ENCODE data around the gene PCNX1. TPM values are rescaled to one million over a fixed set of nuclear protein-coding genes. Genes with fewer than 3 reads are reported as not detected.

Gene PCNX1
- total RNA-seq, 2 experiments from 2014 or later, result 32.7 to 42.6 TPM

- no peak for DNase-seq
- TF ChIP-seq, protein P1, sequence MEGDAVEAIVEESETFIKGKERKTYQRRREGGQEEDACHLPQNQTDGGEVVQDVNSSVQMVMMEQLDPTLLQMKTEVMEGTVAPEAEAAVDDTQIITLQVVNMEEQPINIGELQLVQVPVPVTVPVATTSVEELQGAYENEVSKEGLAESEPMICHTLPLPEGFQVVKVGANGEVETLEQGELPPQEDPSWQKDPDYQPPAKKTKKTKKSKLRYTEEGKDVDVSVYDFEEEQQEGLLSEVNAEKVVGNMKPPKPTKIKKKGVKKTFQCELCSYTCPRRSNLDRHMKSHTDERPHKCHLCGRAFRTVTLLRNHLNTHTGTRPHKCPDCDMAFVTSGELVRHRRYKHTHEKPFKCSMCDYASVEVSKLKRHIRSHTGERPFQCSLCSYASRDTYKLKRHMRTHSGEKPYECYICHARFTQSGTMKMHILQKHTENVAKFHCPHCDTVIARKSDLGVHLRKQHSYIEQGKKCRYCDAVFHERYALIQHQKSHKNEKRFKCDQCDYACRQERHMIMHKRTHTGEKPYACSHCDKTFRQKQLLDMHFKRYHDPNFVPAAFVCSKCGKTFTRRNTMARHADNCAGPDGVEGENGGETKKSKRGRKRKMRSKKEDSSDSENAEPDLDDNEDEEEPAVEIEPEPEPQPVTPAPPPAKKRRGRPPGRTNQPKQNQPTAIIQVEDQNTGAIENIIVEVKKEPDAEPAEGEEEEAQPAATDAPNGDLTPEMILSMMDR (IDR thresholded peaks at IDR 0.05), result no peak
- H3K36me3 Mint-ChIP-seq (ENCODE audit: low read depth), result peaks cover 48% of the 10 kb centered on the region
Measured at GRCh38 chr14:71096947-71097346, 189.7 kb downstream of the PCNX1 start.

GRCh38 chr14:71103662-71104484 is 196.6 kb downstream of the PCNX1 start:
- peaks cover 19% of the 10 kb centered on the region for H3K36me3 Mint-ChIP-seq (ENCODE audit: low read depth)
- H3K4me1 Mint-ChIP-seq (ENCODE audit: low read depth), result peaks cover 3% of the 10 kb centered on the region
- POLR2A ChIA-PET, result interaction anchor here (0.6 kb wide), 1 partner anchor 12 kb away, joined by 3 read pairs; no protein-coding TSS in a partner anchor

More at GRCh38 chr14:71096947-71097346, 189.7 kb downstream of the PCNX1 start:
- intact Hi-C loops (cut with micrococcal nuclease), result no loop called here
- H3K4me3 Mint-ChIP-seq, result no peak overlapping the region
- no peaks in the 10 kb centered on the region for H3K27me3 Mint-ChIP-seq
- ChIA-PET POLR2A (no interaction called here), CTCF (interaction anchor here (1.0 to 1.3 kb wide), 2 partner anchors 19 to 291 kb away, joined by 3 read pairs; no protein-coding TSS in a partner anchor)
- peaks cover 5% of the 10 kb centered on the region for H3K9me3 Mint-ChIP-seq
- ATAC-seq, result no peak
- H3K27ac Mint-ChIP-seq, result no peak overlapping the region
- H3K4me1 Mint-ChIP-seq (ENCODE audit: low read depth), result peaks cover 13% of the 10 kb centered on the region

DNA sequence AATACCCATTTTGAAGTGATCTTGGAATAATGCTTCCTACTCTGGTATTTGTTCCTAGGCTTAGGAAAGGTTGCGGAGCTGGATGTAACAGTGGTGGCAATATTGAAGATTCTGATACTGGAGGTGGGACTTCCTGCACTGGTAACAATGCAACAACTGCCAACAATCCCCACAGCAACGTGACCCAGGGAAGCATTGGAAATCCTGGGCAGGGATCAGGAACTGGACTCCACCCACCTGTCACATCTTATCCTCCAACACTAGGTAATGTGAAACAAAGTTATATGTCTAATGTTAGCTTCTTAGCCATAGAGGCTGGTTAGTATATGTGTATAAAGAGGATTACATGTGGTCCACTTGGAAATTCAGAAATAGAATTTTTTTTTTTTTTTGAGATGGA is 197.9 kb downstream of the PCNX1 start:
- H3K27ac Mint-ChIP-seq, result no peak overlapping the region
- H3K4me3 Mint-ChIP-seq, result no peak overlapping the region
- H3K9me3 Mint-ChIP-seq, result no peaks in the 10 kb centered on the region
- intact Hi-C loops (cut with micrococcal nuclease), result loop anchor here (10.0 kb wide), 1 partner anchor 650 kb away; no protein-coding TSS in a partner anchor
- no peaks in the 10 kb centered on the region for H3K4me1 Mint-ChIP-seq (ENCODE audit: low read depth)
- CTCF ChIA-PET, result interaction anchor here (0.9 to 2.9 kb wide), 11 partner anchors 8 to 750 kb away, joined by 3 to 23 read pairs (median 5); no protein-coding TSS in a partner anchor
- POLR2A ChIA-PET, result no interaction called here
- no peak for ATAC-seq
- peaks cover 28% of the 10 kb centered on the region for H3K36me3 Mint-ChIP-seq (ENCODE audit: low read depth)
- H3K27me3 Mint-ChIP-seq, result no peaks in the 10 kb centered on the region
- no peak for DNase-seq
- TF ChIP-seq, protein P1 (IDR thresholded peaks at IDR 0.05), result no peak

More at GRCh38 chr14:71103662-71104484, 196.6 kb downstream of the PCNX1 start:
- intact Hi-C loops (cut with micrococcal nuclease), result loop anchor here (10.0 kb wide), 1 partner anchor 651 kb away; no protein-coding TSS in a partner anchor
- TF ChIP-seq, protein P1 (IDR thresholded peaks at IDR 0.05), result peak; percentile 93
- DNase-seq (no peak), ATAC-seq (peak; percentile 47)
- no peak overlapping the region for H3K4me3 Mint-ChIP-seq
- no peaks in the 10 kb centered on the region for H3K27me3 Mint-ChIP-seq
- no peaks in the 10 kb centered on the region for H3K9me3 Mint-ChIP-seq
- CTCF ChIA-PET, result interaction anchor here (0.6 to 2.9 kb wide), 28 partner anchors 10 to 751 kb away, joined by 3 to 23 read pairs (median 4); no protein-coding TSS in a partner anchor
- peak overlapping the region; percentile 2 for H3K27ac Mint-ChIP-seq

DNA sequence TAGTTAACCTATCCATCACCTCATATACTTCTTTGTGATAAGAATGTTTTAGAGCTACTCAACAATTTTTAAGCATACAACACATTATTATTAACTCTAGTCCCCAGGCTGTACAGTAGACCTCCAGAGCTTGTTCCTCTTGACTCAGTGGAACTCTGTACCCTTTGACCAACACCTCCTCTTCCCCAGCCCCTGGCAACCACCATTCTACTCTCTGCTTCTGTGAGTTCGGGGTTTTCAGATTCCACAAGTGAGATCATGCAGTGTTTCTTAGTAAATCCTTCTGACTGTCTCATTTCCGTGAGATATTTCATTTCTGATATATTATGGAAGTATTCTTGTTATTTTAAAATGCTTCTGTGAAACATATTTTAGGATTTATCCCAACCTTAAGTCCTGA is 200.7 kb downstream of the PCNX1 start:
- H3K9me3 Mint-ChIP-seq, result no peaks in the 10 kb centered on the region
- TF ChIP-seq, protein P1 (IDR thresholded peaks at IDR 0.05), result no peak
- DNase-seq (no peak), ATAC-seq (no peak)
- H3K4me3 Mint-ChIP-seq, result no peak overlapping the region
- peaks cover 31% of the 10 kb centered on the region for H3K36me3 Mint-ChIP-seq (ENCODE audit: low read depth)
- intact Hi-C loops (cut with micrococcal nuclease), result loop anchor here (10.0 kb wide), 1 partner anchor 647 kb away; no protein-coding TSS in a partner anchor
- H3K27ac Mint-ChIP-seq, result no peak overlapping the region
- no peaks in the 10 kb centered on the region for H3K27me3 Mint-ChIP-seq
- ChIA-PET CTCF (interaction anchor here (1.0 kb wide), 1 partner anchor 31 kb away, joined by 3 read pairs; no protein-coding TSS in a partner anchor), POLR2A (no interaction called here)
- H3K4me1 Mint-ChIP-seq (ENCODE audit: low read depth), result peaks cover 2% of the 10 kb centered on the region

All from activated CD8-positive, alpha-beta T cell treated with anti-CD3 and anti-CD28 coated beads for 36 hours (primary cell).